SK-N-MC (cell line): ENCODE measurements around the gene CD74.
A peak's percentile ranks its signal among the peaks of the same experiment; 100 is the strongest.

Experiments used
- DNase-seq: peaks from one replicate; pipeline ENCODE4 v3.0.0-alpha.2; 2011; ENCODE audit warnings: low read depth, low spot score
- H3K27ac ChIP-seq: fragments of 200-600 bp; sonication (generic); 2 replicates; pipeline ENCODE4 v1.5.1; 2016; ENCODE audit warnings: mixed run types
- H3K36me3 ChIP-seq: fragments of 200-600 bp; sonication (generic); 2 replicates; pipeline ENCODE4 v1.6.1; 2017; ENCODE audit warnings: antibody characterized with exemption, low read length, mixed read lengths; ENCODE audit not compliant: insufficient read depth
- H3K4me3 ChIP-seq: fragments of 200-600 bp; sonication (generic); 2 replicates; pipeline ENCODE4 v1.5.1; 2016
- H3K9ac ChIP-seq: fragments of 200-600 bp; sonication (generic); 2 replicates; pipeline ENCODE4 v1.8.0; 2017; ENCODE audit warnings: mixed run types, mixed read lengths; ENCODE audit not compliant: insufficient read length
- H3K9me3 ChIP-seq: fragments of 200-600 bp; sonication (generic); 2 replicates; pipeline ENCODE4 v1.6.1; 2017; ENCODE audit warnings: low read depth, mild to moderate bottlenecking, antibody characterized with exemption, low read length, moderate library complexity, mixed read lengths
- EZH2 ChIP-seq: fragments of 200-600 bp; sonication (generic); IDR thresholded peaks from one replicate; pipeline ENCODE4 v1.6.1; 2017; ENCODE audit warnings: antibody characterized with exemption
- FOXP2 ChIP-seq: optimal IDR thresholded peaks from 2 replicates; pipeline ENCODE3; 2011; ENCODE audit warnings: mild to moderate bottlenecking, moderate library complexity; ENCODE audit not compliant: insufficient read depth; ENCODE audit errors: extremely low read length, control extremely low read depth
- POLR2AphosphoS5 ChIP-seq: IDR thresholded peaks from 2 replicates; pipeline ENCODE4 v1.6.1; 2012; ENCODE audit warnings: mild to moderate bottlenecking, low read depth, low read length, borderline replicate concordance

Gene CD74

DNA sequence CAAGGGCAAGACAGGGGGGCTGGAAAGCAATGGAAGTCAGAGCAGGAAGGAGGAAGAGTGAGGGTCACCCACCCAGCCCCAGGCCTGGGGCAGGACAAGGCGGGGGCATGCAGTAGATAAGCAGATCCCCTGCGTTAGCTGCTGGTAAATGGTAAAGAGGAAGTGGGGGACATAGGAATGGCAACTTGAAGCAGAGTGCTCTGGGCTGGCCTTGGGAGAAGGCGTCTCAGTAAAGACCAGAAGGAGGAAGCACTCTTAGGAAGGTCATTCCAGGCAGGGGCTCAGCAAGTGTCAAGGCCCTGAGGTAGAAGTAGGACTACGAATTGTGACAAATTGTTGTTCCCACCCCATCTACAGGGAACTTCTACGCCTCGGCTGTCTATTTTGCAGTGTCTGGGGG is 40.1 kb downstream of the CD74 start:
- Histone ChIP-seq H3K9me3 (no peaks in the 10 kb centered on the region), H3K4me3 (no peak overlapping the region), H3K9ac (no peak overlapping the region), H3K36me3 (peaks cover 98% of the 10 kb centered on the region), H3K27ac (no peak overlapping the region)
- TF ChIP-seq POLR2AphosphoS5, result no peak
- no peak for TF ChIP-seq FOXP2
- TF ChIP-seq EZH2, result no peak
- no peak for DNase-seq

DNA sequence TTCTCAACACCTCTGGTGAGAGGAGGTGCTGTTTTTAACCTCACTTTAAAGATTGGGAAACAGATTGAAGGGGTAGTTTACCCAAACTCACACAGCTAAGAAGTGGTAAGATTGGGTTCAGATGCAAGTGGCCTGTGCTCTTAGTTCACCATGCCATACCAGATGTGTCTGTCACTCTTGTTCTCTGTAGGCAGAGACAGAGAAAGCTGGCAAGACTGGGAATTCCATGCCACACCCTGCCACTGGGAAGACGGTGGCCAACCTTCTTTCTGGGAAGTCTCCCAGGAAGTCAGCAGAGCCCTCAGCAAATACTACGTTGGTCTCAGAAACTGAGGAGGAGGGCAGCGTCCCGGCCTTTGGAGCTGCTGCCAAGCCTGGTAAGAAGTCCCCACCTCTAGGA is 44.2 kb downstream of the CD74 start:
- Histone ChIP-seq H3K27ac (no peak overlapping the region), H3K36me3 (peaks cover 91% of the 10 kb centered on the region), H3K4me3 (no peak overlapping the region), H3K9me3 (no peaks in the 10 kb centered on the region), H3K9ac (no peak overlapping the region)
- TF ChIP-seq POLR2AphosphoS5 (no peak), FOXP2 (no peak), EZH2 (no peak)
- no peak for DNase-seq

DNA sequence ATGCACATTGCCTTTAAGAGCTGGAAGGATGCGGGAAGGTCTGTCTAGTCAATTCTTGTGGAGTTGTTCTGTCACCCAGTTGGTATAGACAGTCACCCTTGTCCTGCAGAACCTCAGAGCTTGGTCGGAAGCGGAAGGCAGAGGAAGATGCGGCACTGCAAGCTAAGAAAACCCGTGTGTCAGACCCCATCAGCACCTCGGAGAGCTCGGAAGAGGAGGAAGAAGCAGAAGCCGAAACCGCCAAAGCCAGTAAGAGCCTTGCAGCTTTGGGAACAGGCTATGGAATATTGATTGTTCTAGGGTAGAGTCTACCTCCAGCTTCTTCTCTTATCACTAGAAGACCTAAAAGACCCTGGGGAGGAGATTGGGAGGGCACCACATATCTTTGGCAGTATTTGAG is 48.7 kb downstream of the CD74 start:
- TF ChIP-seq EZH2 (no peak), POLR2AphosphoS5 (no peak), FOXP2 (no peak)
- Histone ChIP-seq H3K9me3 (no peaks in the 10 kb centered on the region), H3K36me3 (peaks cover 86% of the 10 kb centered on the region), H3K9ac (no peak overlapping the region), H3K4me3 (no peak overlapping the region), H3K27ac (no peak overlapping the region)
- DNase-seq, result no peak

DNA sequence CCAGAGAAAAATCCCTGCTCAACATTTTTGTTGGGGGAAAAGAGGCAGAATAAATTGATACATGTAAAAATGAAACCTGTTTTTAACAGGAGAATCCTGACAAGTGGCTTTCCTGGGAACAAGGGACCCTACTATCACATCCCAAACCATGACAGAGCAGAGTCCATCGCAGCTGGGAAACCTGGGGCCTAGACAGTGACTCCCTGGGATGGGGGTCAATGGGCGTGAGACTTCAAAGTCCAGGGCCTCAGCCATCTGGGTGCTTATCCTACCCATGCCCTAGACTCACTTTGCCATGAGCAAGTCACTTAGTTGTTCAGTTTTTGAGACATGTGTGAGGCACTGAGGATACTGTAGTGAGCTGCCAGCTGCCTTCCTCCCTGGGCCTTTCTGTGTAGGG is 49.5 kb downstream of the CD74 start:
- no peak overlapping the region for H3K9ac ChIP-seq
- H3K27ac ChIP-seq, result no peak overlapping the region
- peaks cover 77% of the 10 kb centered on the region for H3K36me3 ChIP-seq
- TF ChIP-seq EZH2 (no peak), FOXP2 (no peak), POLR2AphosphoS5 (no peak)
- no peaks in the 10 kb centered on the region for H3K9me3 ChIP-seq
- no peak overlapping the region for H3K4me3 ChIP-seq
- DNase-seq, result no peak

DNA sequence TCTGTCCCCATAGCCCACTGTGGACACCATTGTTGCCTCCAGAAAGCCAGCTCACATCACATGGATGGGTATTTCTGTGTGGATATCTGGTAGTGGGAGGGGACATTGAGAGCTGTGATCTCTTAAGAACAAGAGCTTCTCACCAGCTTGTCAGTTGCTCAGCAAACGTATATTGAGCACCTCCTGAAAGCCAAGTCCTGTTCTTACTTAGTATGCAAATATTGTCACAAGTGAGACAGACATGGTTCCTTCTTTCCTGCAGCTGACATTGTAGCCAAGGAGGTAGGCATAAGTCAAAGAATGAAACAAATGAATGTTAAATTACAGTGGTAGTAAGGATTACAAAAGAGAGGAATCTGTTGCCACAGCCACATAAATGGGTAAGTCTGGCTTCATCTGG is 51.4 kb downstream of the CD74 start:
- no peak overlapping the region for H3K27ac ChIP-seq
- peaks cover 65% of the 10 kb centered on the region for H3K36me3 ChIP-seq

DNA sequence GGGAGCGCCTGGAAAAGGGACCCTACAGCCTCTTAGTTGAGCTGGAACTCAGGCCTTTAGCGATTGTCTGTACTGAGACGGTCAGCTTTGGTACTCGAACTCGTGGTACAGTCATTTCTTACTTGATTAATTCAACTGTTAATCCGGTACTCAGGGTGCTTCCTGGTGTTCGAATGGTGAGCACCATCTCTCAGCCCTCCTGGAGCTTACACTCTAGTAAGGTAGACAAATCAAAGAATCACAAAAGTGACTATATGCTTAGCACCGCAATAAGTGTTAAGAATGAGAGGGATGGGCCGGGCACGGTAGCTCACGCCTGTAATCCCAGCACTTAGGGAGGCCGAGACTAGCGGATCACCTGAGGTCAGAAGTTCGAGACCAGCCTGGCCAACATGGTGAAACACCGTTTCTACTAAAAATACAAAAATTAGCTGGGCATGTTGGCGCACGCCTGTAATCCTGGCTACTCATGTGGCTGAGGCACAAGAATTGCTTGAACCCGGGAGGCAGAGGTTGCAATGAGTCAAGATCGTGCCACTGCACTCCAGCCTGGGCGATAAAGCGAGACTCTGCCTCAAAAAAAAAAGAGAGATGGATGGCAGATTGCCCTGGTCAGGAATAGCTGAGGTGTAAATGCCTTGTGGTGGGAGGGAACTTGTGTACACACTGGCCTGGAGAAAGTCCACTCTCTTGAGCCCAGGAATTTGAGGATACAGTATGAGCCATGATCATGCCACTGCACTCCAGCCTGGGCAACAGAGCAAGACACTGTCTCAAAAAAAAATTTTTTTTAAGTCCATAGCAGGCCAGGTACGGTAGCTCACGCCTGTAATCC is 54.2 kb downstream of the CD74 start:
- no peak for DNase-seq
- TF ChIP-seq FOXP2 (no peak), EZH2 (no peak), POLR2AphosphoS5 (no peak)
- peaks cover 39% of the 10 kb centered on the region for H3K36me3 ChIP-seq

More for the DNA sequence above, 51.4 kb downstream of the CD74 start:
- Histone ChIP-seq H3K4me3 (no peak overlapping the region), H3K9me3 (no peaks in the 10 kb centered on the region), H3K9ac (no peak overlapping the region)
- no peak for DNase-seq
- TF ChIP-seq POLR2AphosphoS5 (no peak), FOXP2 (no peak), EZH2 (no peak)

DNA sequence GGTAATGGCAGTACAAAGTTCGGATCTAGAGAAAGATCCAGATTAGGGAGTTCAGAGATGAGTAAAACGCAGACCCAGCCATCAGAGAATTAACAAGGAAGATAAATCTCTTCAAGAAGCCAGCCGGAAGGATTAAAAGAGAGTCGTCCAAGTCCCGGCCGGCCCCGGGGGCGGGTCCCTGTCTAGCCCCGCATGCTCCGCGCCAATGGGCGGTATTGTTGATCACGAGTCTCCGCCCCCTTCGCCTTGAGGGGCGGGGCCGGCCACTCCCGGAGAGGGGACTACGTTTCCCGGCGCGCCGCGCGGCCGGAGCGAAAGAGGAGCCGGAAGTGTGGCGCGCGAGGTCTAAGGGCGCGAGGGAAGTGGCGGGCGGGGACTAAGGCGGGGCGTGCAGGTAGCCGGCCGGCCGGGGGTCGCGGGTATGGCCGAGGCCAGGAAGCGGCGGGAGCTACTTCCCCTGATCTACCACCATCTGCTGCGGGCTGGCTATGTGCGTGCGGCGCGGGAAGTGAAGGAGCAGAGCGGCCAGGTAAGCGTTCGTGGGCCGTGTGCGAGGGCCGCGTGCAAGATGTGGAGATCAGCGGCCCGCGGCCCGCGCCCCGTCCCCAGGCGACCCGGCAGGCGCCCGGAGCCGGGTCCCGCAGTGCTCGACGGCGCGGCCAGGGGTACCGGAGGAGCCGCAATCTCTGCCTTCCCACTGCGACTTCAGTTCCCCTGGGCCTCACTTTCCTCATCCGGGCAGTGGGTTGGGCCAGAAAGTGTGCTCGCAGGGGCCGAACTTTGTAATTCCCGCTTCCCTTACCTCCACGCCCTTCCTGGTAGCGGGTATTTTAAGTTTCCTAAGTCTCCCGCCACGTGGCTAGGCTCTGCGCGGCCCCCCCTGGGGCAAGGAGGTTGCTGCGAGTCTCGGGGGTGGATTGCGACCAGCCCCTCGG is 55.1 kb downstream of the CD74 start, which contains the start of gene TCOF1:
TCOF1 (plus strand) TSS at position 372 of the 935 bp plus-strand sequence; CDS start at position 422, 50 bp downstream.
- H3K4me3 ChIP-seq, result peak within 1 kb of the TSS; percentile 99
- H3K36me3 ChIP-seq, result peaks cover 30% of the 10 kb centered on the region
- peak within 1 kb of the TSS; percentile 96 for H3K9ac ChIP-seq
- H3K27ac ChIP-seq, result peak within 1 kb of the TSS; percentile 54; the same call in 1 of the 2 replicates
- no peak for TF ChIP-seq FOXP2
- TF ChIP-seq POLR2AphosphoS5, result peak; percentile 82
- no peak for TF ChIP-seq EZH2
- no peaks in the 10 kb centered on the region for H3K9me3 ChIP-seq
- DNase-seq, result peak; percentile 37

More for the DNA sequence above, 54.2 kb downstream of the CD74 start:
- H3K9me3 ChIP-seq, result no peaks in the 10 kb centered on the region
- H3K9ac ChIP-seq, result peak overlapping the region; percentile 96
- peak overlapping the region; percentile 54; the same call in 1 of the 2 replicates for H3K27ac ChIP-seq
- peak overlapping the region; percentile 99 for H3K4me3 ChIP-seq

DNA sequence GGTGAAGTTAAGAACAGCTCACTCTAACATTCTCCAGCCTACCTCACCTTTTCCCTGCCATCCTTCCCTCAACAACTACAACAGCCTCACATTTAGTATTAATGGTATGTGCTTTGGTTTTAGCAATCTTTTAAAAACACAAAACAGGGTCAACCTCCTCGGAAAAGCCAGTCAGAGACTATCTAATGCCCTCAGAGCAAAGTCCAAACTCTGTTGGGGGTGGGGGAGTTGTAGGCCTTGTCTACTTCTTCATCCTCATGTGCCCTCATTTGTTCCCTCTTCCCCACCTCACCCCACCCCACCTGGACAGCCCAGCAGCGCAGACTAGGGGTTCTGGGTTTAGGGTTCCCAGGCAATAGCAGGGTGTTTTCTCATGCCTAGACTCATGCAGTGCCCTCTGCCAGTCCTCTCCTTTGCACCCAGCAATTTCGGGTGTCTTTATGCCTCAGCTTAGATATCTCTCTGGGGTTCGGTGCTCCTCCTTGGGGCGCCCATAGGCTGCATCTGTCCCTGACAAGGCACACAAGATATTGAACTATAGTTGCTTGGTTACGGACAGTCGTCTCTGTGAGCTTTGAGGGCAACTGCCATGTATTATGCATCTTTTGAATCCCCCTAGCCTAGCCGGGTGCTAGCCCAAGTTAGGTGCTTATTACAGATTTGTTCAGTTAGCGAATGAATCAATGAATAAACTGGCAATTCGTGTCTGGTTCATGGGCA is 56.0 kb downstream of the CD74 start:
- no peaks in the 10 kb centered on the region for H3K9me3 ChIP-seq
- no peak for DNase-seq
- 0 out of 2 replicates have a peak overlapping the region, but pooled peaks have one; percentile 22 for H3K27ac ChIP-seq
- TF ChIP-seq POLR2AphosphoS5 (no peak), EZH2 (no peak), FOXP2 (no peak)
- H3K4me3 ChIP-seq, result peak overlapping the region; percentile 99
- H3K36me3 ChIP-seq, result peaks cover 21% of the 10 kb centered on the region
- peak overlapping the region; percentile 30 for H3K9ac ChIP-seq
